GM12878 (cell line): ENCODE data around the gene PLOD3. TPM values are rescaled to one million over a fixed set of nuclear protein-coding genes. Genes with fewer than 3 reads are reported as not detected.

Source experiments
- ATAC-seq: fragments of 200-7000 bp; cut with Tn5 transposase; 3 replicates; pipeline ENCODE4 v1.9.1; 2020; ENCODE audit warnings: mild to moderate bottlenecking, moderate library complexity
- BruUV-seq: library from RNA; stranded (reverse); fragments of 400-500 nt; replicated peaks from 2 replicates; lab custom pipeline; 2021; lab: Mats Ljungman, UMichigan
- CTCF ChIA-PET: fragments of 300-600 bp; sonication (Branson Sonifier 250); formaldehyde crosslinking; extraction: SDS; loops from one replicate; lab custom pipeline; 2021; ENCODE audit warnings: inconsistent platforms; lab: Yijun Ruan, JAX
- POLR2A ChIA-PET: fragments of 350-600 bp; formaldehyde crosslinking; extraction: SDS; loops from one replicate; lab custom pipeline; 2021; ENCODE audit warnings: inconsistent platforms; lab: Charles Lee
- RAD21 ChIA-PET: fragments of 300-600 bp; sonication (Branson Sonifier 250); formaldehyde crosslinking; loops from one replicate; lab custom pipeline; 2023; ENCODE audit warnings: antibody characterized with exemption; ENCODE audit not compliant: unreplicated experiment; lab: Charles Lee
- SMC1A ChIA-PET: fragments of 300-600 bp; sonication (Branson Sonifier 250); formaldehyde crosslinking; loops from one replicate; lab custom pipeline; 2023; ENCODE audit not compliant: unreplicated experiment, uncharacterized antibody; lab: Charles Lee
- DNase-seq: peaks from one replicate; pipeline ENCODE4 v3.0.0-alpha.2; 2011; ENCODE audit warnings: low read depth, low spot score
- FAIRE-seq: peaks from 3 replicates; lab custom pipeline; 2011; peaks lifted over from hg19 to GRCh38; lab: Jason Lieb, UNC
- H2AFZ ChIP-seq: 2 replicates; pipeline ENCODE4 v1.6.0; 2011; ENCODE audit warnings: low read depth, low read length, control low read depth; ENCODE audit not compliant: control insufficient read depth
- H3K27ac ChIP-seq: 2 replicates; pipeline ENCODE4 v1.5.1; 2011; ENCODE audit warnings: control low read depth; ENCODE audit not compliant: control insufficient read depth, insufficient read depth
- H3K27me3 ChIP-seq, 2 experiments: replicated peaks in 1 of 2; 2 replicates each; pipeline versions ENCODE4 v1.6.0 to v1.6.1; 2011; ENCODE audit warnings: low read length in 1 of 2; ENCODE audit not compliant: control insufficient read depth in 2 of 2, insufficient read depth in 2 of 2
- H3K36me3 ChIP-seq, 2 experiments: 2 replicates each; pipeline ENCODE4 v1.5.1; 2011; ENCODE audit warnings: low read length in 1 of 2; ENCODE audit not compliant: control insufficient read depth in 2 of 2, insufficient read depth in 2 of 2
- H3K4me1 ChIP-seq: 2 replicates; pipeline ENCODE4 v1.6.1; 2011; ENCODE audit warnings: mild to moderate bottlenecking, low read length, moderate library complexity, mixed read lengths; ENCODE audit not compliant: control insufficient read depth, insufficient read depth
- H3K4me2 ChIP-seq: 2 replicates; pipeline ENCODE4 v1.6.0; 2011; ENCODE audit warnings: control low read depth; ENCODE audit not compliant: control insufficient read depth, insufficient read depth
- H3K4me3 ChIP-seq: fragments of 200-600 bp; sonication (generic); 2 replicates; pipeline ENCODE4 v1.5.1; 2016
- H3K79me2 ChIP-seq: 2 replicates; pipeline ENCODE4 v1.6.0; 2011; ENCODE audit warnings: low read length; ENCODE audit not compliant: control insufficient read depth, insufficient read depth
- H3K9ac ChIP-seq: 2 replicates; pipeline ENCODE4 v1.8.0; 2011; ENCODE audit warnings: low read length, control low read depth, mixed read lengths; ENCODE audit not compliant: control insufficient read depth, insufficient read depth
- H3K9me3 ChIP-seq: replicated peaks from 3 replicates; pipeline ENCODE4 v1.5.1; 2011; ENCODE audit warnings: mild to moderate bottlenecking, low read length; ENCODE audit not compliant: control insufficient read depth, insufficient read depth
- H4K20me1 ChIP-seq: 2 replicates; pipeline ENCODE4 v1.6.0; 2011; ENCODE audit not compliant: control insufficient read depth, insufficient read depth
- BHLHE40 ChIP-seq, 2 experiments: fragments of 450-650 bp in 1 of 2; IDR thresholded peaks; 2 replicates each; pipeline ENCODE4 v1.6.1; 2011 to 2017; ENCODE audit warnings: low read depth in 2 of 2, borderline replicate concordance in 1 of 2, improper control_type of control experiment in 1 of 2, low read length in 1 of 2, mild to moderate bottlenecking in 1 of 2
- CBX3 ChIP-seq: fragments of 200-600 bp; sonication (generic); IDR thresholded peaks from 2 replicates; pipeline ENCODE4 v1.6.1; 2016; ENCODE audit warnings: low read depth, borderline replicate concordance
- CBX5 ChIP-seq: sonication (generic); IDR thresholded peaks from 2 replicates; pipeline ENCODE4 v1.6.1; 2016; ENCODE audit warnings: low read depth, moderate library complexity, mild to moderate bottlenecking, inconsistent platforms
- ETV6 ChIP-seq, 2 experiments: fragments of 450-650 bp in 1 of 2; IDR thresholded peaks in 1 of 2; conservative IDR thresholded peaks in 1 of 2; 2 replicates each; pipeline ENCODE4 v1.6.1; 2014; ENCODE audit warnings: antibody characterized with exemption in 1 of 2, borderline replicate concordance in 1 of 2, low read depth in 1 of 2, mild to moderate bottlenecking in 1 of 2, moderate library complexity in 1 of 2
- NFXL1 ChIP-seq: fragments of 450-650 bp; IDR thresholded peaks from 2 replicates; pipeline ENCODE4 v1.6.1; 2017; ENCODE audit warnings: antibody characterized with exemption, mild to moderate bottlenecking, borderline replicate concordance
- NR2F1 ChIP-seq: fragments of 450-650 bp; conservative IDR thresholded peaks from 2 replicates; pipeline ENCODE4 v1.6.1; 2017; ENCODE audit warnings: mild to moderate bottlenecking
- SUPT20H ChIP-seq: IDR thresholded peaks from 2 replicates; pipeline ENCODE4 v1.6.1; 2011; ENCODE audit warnings: low read depth, mild to moderate bottlenecking, low read length, moderate library complexity, borderline replicate concordance; ENCODE audit not compliant: control insufficient read depth
- WRNIP1 ChIP-seq: IDR thresholded peaks from 2 replicates; pipeline ENCODE4 v1.6.1; 2011; ENCODE audit warnings: low read depth, low read length, improper control_type of control experiment, borderline replicate concordance
- YY1 ChIP-seq: IDR thresholded peaks from 2 replicates; pipeline ENCODE4 v1.6.1; 2011; ENCODE audit warnings: low read depth, mild to moderate bottlenecking, low read length
- WGBS: methylation state at CpG from one replicate; pipeline ENCODE4 v1.1.6; 2016; ENCODE audit warnings: low lambda C conversion rate; ENCODE audit not compliant: insufficient replicate concordance, insufficient coverage; ENCODE audit errors: missing lambda C conversion rate; 5-methylcytosine and 5-hydroxymethylcytosine counted together
- in situ Hi-C: fragments of 300-500 bp; cut with MboI; formaldehyde crosslinking; loops from 9 replicates; pipeline ENCODE4 v1.14.3; 2018; ENCODE audit warnings: mixed read lengths
- intact Hi-C: fragments of 100-400 bp; cut with micrococcal nuclease; formaldehyde crosslinking; loops from one replicate; pipeline ENCODE4 v1.14.2; 2022; ENCODE audit not compliant: unreplicated experiment
- polyA plus RNA-seq, 11 experiments: library from polyadenylated mRNA; depleted of rRNA in 4 of 11; unstranded in 6 of 11; stranded (reverse) in 5 of 11; fragments of >200 nt; fragmentation: Nextera tagmentation in 4 of 11; fragmentation: Illumina TruSeq in 1 of 11; extraction: Ambion mirVana in 4 of 11; extraction: Trizol in 1 of 11; gene quantifications; 1 replicate in 1 of 11; 2 replicates in 10 of 11; pipeline versions ENCODE4 v1.2.1 to v1.2.3, GENCODE V29; 2011 to 2016; ENCODE audit warnings: inconsistent platforms in 2 of 11, missing spikeins in 2 of 11, low read depth in 1 of 11
- total RNA-seq, 4 experiments: library from RNA; depleted of rRNA in 3 of 4; stranded (reverse); fragments of >200 nt in 3 of 4; fragmentation: Illumina TruSeq in 1 of 4; extraction: Trizol in 1 of 4; gene quantifications; 2 replicates each; pipeline versions ENCODE4 v1.2.1 to v1.2.3, GENCODE V29; 2013 to 2021
- TF ChIP-seq, protein P1 (sequence below): fragments of 450-650 bp; IDR thresholded peaks from 2 replicates; pipeline ENCODE4 v1.6.1; 2016; ENCODE audit warnings: mild to moderate bottlenecking
- TF ChIP-seq, protein P2 (sequence below): fragments of 450-650 bp; IDR thresholded peaks from 2 replicates; pipeline ENCODE4 v1.6.1; 2016; ENCODE audit warnings: mild to moderate bottlenecking

Gene PLOD3
- total and polyA plus RNA-seq, 10 of the 15 experiments (the other 5 are each of a cell fraction or from before 2014, with no cell fraction given): 0.53 to 27.8 (median 15.1) TPM

DNA sequence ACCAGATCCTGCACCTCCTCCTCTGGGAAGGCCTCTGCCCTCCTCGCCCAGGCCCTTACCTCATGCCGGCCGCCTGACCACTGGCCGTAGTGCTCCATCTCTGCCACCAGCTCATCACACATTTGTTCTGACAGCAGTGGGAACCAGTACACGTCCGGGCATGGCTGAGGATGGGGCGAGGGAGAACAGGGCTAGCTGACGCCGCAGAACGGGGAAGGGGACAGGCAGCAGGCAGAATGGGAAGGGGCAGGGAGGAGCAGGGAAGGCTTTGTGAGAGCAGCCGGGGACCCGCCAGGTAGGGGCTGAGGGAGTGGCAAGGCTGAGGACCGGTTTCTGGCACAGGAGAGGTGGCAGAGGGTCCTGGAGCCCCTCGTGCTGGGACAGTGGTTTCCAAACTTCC is 8.6 kb downstream of the PLOD3 start:
- no peaks in the 10 kb centered on the region for H3K27me3 ChIP-seq
- H2AFZ ChIP-seq: no peak overlapping the region
- in situ Hi-C loops (no loop called here), intact Hi-C loops (no loop called here)
- CTCF ChIA-PET: interaction anchor here (1.1 to 1.4 kb wide), 2 partner anchors 16 to 68 kb away, joined by 4 read pairs; no protein-coding TSS in a partner anchor
- no peak overlapping the region for H3K27ac ChIP-seq
- DNase-seq (no peak), ATAC-seq (no peak), FAIRE-seq (no peak)
- no peak overlapping the region for H3K4me2 ChIP-seq
- no peaks in the 10 kb centered on the region for H4K20me1 ChIP-seq
- H3K4me3 ChIP-seq: no peak overlapping the region
- no peaks in the 10 kb centered on the region for H3K79me2 ChIP-seq
- POLR2A ChIA-PET: no interaction called here
- TF ChIP-seq SUPT20H (no peak), BHLHE40 (IDR thresholded peaks at IDR 0.05; ENCODE audit: borderline replicate concordance in 1 of 2, low read depth in 2 of 2, low read length in 1 of 2) (no peak), NFXL1 (no peak), NR2F1 (no peak), WRNIP1 (no peak), CBX3 (no peak), YY1 (no peak), CBX5 (no peak), ETV6 (conservative IDR thresholded peaks at IDR 0.05 in 1 of 2, IDR thresholded peaks at IDR 0.05 in 1 of 2; ENCODE audit: borderline replicate concordance in 1 of 2, low read depth in 1 of 2) (no peak)
- TF ChIP-seq, protein P1, sequence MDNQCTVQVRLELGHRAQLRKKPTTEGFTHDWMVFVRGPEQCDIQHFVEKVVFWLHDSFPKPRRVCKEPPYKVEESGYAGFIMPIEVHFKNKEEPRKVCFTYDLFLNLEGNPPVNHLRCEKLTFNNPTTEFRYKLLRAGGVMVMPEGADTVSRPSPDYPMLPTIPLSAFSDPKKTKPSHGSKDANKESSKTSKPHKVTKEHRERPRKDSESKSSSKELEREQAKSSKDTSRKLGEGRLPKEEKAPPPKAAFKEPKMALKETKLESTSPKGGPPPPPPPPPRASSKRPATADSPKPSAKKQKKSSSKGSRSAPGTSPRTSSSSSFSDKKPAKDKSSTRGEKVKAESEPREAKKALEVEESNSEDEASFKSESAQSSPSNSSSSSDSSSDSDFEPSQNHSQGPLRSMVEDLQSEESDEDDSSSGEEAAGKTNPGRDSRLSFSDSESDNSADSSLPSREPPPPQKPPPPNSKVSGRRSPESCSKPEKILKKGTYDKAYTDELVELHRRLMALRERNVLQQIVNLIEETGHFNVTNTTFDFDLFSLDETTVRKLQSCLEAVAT: no peak
- TF ChIP-seq, protein P2, sequence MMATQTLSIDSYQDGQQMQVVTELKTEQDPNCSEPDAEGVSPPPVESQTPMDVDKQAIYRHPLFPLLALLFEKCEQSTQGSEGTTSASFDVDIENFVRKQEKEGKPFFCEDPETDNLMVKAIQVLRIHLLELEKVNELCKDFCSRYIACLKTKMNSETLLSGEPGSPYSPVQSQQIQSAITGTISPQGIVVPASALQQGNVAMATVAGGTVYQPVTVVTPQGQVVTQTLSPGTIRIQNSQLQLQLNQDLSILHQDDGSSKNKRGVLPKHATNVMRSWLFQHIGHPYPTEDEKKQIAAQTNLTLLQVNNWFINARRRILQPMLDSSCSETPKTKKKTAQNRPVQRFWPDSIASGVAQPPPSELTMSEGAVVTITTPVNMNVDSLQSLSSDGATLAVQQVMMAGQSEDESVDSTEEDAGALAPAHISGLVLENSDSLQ: no peak
- H3K9ac ChIP-seq: no peak overlapping the region
- no peaks in the 10 kb centered on the region for H3K4me1 ChIP-seq
- 93% methylated on average over 14 of the region's 14 CpGs for WGBS
- SMC1A ChIA-PET: no interaction called here
- peaks cover 0 to 3% of the 10 kb centered on the region in 2 experiments; a peak in 2 of 4 replicates for H3K36me3 ChIP-seq
- no TSS peak for BruUV-seq
- H3K9me3 ChIP-seq: no peaks in the 10 kb centered on the region
- RAD21 ChIA-PET: no interaction called here
